Left ventricle myocardium inferior (tissue), 1 donor: ENCODE results near the gene NR2C2. TPM values are rescaled to one million over a fixed set of nuclear protein-coding genes. Genes with fewer than 3 reads are reported as not detected.

Source experiments
- DNase-seq: peaks from one replicate; pipeline ENCODE4 v3.0.0-alpha.2; 2020
- H3K27ac ChIP-seq: fragments of 200-600 bp; replicated peaks from 2 replicates; pipeline ENCODE4 v1.8.0; 2021
- H3K27me3 ChIP-seq: fragments of 200-600 bp; 2 replicates; pipeline ENCODE4 v1.8.0; 2021; ENCODE audit warnings: low read depth
- H3K36me3 ChIP-seq: fragments of 200-600 bp; 2 replicates; pipeline ENCODE4 v1.8.0; 2021
- H3K4me1 ChIP-seq: fragments of 200-600 bp; 2 replicates; pipeline ENCODE4 v1.8.0; 2021
- H3K4me3 ChIP-seq: fragments of 200-600 bp; 2 replicates; pipeline ENCODE4 v1.8.0; 2021; ENCODE audit warnings: mild to moderate bottlenecking, moderate library complexity
- H3K9me3 ChIP-seq: fragments of 200-600 bp; replicated peaks from 2 replicates; pipeline ENCODE4 v1.8.0; 2021
- intact Hi-C: fragments of 100-400 bp; cut with micrococcal nuclease; formaldehyde crosslinking; loops from one replicate; pipeline ENCODE4 v1.11.0; 2022
- total RNA-seq: library from RNA; stranded (reverse); fragmentation: NEBNext Ultra II Directional; extraction: Animal tissue kit (Norgen Biotek cat#: 25700); gene quantifications from one replicate; pipeline ENCODE4 v1.2.1, GENCODE V29; 2021
- TF ChIP-seq, protein P1 (sequence below): fragments of 200-600 bp; IDR thresholded peaks from 2 replicates; pipeline ENCODE4 v1.8.0; 2021; ENCODE audit warnings: antibody characterized with exemption, mild to moderate bottlenecking, borderline replicate concordance
- donor health status: DM: no; HTN: yes; CAD: no; lungs with severe emphysema.

NR2C2 gene
- total RNA-seq, 1 donor from 2014 or later, result 27.4 TPM

DNA sequence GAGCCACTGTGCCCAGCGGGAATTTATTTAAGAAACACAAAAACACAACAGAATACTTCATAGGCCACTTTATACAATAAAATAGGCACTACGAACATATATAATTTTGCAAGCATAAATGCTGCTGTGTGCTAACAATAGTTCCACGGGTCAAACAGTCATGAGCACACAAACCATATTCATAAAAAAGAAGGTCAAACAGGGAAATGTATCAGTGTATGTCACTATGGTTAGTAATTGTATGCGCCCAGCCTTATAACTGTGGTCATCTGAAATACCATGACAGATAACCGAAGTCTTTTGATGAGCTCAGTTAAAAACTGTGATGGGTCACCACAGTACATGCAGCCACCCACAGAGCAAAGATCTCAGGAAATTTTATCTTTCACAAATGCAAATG is 38.1 kb upstream of the NR2C2 start:
- Histone ChIP-seq H3K9me3 (peaks cover 11% of the 10 kb centered on the region), H3K27ac (no peak overlapping the region), H3K27me3 (no peaks in the 10 kb centered on the region), H3K4me1 (peaks cover 25% of the 10 kb centered on the region), H3K36me3 (peaks cover 20% of the 10 kb centered on the region), H3K4me3 (no peak overlapping the region)
- DNase-seq, result no peak
- intact Hi-C loops, result no loop called here
- TF ChIP-seq, protein P1, sequence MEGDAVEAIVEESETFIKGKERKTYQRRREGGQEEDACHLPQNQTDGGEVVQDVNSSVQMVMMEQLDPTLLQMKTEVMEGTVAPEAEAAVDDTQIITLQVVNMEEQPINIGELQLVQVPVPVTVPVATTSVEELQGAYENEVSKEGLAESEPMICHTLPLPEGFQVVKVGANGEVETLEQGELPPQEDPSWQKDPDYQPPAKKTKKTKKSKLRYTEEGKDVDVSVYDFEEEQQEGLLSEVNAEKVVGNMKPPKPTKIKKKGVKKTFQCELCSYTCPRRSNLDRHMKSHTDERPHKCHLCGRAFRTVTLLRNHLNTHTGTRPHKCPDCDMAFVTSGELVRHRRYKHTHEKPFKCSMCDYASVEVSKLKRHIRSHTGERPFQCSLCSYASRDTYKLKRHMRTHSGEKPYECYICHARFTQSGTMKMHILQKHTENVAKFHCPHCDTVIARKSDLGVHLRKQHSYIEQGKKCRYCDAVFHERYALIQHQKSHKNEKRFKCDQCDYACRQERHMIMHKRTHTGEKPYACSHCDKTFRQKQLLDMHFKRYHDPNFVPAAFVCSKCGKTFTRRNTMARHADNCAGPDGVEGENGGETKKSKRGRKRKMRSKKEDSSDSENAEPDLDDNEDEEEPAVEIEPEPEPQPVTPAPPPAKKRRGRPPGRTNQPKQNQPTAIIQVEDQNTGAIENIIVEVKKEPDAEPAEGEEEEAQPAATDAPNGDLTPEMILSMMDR, result no peak

DNA sequence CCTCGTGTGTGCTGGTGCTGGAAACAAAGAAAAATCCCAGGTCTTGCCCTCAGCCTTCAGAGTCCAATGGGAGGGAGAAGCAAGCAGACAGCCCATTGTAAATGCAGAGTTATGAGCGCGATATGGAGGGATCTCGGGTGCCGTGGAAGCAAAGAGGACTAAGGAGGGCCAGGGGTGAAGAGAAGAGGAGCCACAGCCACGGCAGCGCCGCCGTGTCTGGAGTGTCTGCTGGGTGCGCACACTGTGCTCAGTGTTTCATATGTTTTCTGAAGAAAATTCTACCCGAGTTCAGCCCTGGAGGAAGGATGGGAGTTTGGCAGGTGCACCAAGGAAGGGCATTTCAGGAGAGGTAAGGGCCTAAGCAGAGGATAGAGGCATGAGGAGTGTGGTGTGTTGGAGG is 35.7 kb upstream of the NR2C2 start:
- Histone ChIP-seq H3K27ac (no peak overlapping the region), H3K27me3 (no peaks in the 10 kb centered on the region), H3K36me3 (peaks cover 11% of the 10 kb centered on the region), H3K4me1 (peaks cover 29% of the 10 kb centered on the region), H3K9me3 (no peaks in the 10 kb centered on the region), H3K4me3 (no peak overlapping the region)
- TF ChIP-seq, protein P1, result no peak
- DNase-seq, result no peak
- intact Hi-C loops, result loop anchor here (5.0 kb wide), 1 partner anchor 234 kb away; the partner anchor contains the start of gene C3orf20

DNA sequence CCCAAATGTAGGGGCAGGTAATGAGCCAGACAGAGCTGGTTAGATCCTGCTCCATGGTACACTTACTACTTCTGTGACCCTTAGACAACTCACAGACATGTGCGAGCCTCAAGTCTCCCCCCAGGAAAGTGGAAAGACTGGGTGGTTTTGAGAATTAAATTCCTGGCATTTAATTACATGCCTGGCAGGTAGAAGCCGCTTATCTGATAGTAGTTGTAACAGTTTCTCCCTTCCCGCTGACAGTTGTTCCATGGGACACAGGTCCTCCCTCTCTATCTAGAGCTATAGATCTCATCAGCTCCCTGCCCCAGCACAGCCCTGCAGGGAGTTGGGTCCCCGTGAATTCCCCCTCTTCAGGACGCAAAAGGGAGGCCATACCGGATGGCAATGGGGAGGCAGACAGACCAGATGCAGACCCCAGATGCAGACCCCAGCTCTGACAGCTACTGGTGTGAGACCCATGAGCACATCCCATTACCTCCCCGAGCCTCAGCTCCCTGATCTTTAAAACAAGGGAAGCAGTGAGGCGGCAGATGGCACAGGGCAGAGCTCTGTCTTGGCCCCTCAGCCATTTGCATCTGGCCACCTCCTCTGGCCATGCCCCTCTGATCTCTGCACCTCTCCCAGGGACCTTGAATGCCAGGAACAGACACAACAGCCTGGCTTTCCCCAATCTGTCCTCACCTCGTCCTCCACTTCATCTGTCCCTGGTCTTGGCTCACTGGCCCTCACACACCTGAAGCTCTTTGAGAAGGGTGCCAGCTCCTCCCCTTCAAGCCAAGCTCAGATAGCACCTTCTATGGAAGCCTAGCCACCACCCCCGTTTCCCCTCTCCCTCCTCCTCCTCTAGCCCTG is 34.1 kb upstream of the NR2C2 start:
- Histone ChIP-seq H3K36me3 (peaks cover 14% of the 10 kb centered on the region), H3K27me3 (no peaks in the 10 kb centered on the region), H3K4me3 (no peak overlapping the region), H3K4me1 (peaks cover 12% of the 10 kb centered on the region), H3K27ac (no peak overlapping the region), H3K9me3 (no peaks in the 10 kb centered on the region)
- TF ChIP-seq, protein P1, result no peak
- no peak for DNase-seq
- intact Hi-C loops, result loop anchor here (5.0 kb wide), 1 partner anchor 236 kb away; the partner anchor contains the start of gene C3orf20

DNA sequence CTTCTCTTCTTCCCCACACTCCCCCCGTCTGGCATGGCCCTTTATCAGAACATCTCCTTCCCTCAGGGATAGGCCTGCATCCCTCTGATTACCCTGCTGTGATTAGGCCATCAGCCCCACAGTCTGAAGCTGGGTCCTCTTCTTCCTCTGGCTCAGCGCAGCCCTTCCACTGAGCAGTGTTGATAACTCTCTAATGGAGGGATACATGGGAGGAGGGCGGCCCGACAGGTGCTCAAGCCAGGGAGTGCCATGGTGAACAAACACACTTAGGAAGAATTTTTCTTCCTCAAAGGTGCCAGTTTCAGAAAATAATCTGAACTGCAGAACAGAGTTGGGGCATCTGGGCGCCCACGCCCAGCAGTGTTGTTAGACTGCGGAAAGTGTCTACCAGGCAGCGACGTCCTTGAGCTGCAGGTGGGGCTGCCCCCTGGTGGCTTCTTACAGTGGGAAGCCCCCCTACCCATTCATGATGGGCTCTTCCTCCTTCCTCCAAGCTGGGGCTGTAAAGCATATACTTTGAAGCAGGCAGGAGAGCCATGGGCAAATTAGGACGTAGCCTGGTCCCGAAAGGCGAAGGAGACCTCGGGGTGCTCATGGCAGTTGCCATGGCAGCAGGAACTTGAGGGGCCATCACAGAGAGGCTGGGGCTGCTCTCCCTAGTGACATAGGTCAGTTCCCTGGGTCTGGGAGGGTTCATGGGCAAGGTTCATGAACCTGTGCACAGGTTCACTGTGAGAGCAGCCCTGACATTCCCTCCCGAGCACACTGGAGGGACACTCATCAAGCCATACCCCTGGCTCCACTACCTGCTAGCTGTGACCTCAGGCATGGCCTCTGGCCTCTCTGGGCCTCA is 33.2 kb upstream of the NR2C2 start:
- DNase-seq, result no peak
- no peaks in the 10 kb centered on the region for H3K27me3 ChIP-seq
- no peaks in the 10 kb centered on the region for H3K9me3 ChIP-seq
- peaks cover 16% of the 10 kb centered on the region for H3K36me3 ChIP-seq
- no peak overlapping the region for H3K4me3 ChIP-seq
- TF ChIP-seq, protein P1, result no peak
- peaks cover 9% of the 10 kb centered on the region for H3K4me1 ChIP-seq
- intact Hi-C loops, result loop anchor here (5.0 kb wide), 1 partner anchor 237 kb away; the partner anchor contains the start of gene C3orf20
- no peak overlapping the region for H3K27ac ChIP-seq

DNA sequence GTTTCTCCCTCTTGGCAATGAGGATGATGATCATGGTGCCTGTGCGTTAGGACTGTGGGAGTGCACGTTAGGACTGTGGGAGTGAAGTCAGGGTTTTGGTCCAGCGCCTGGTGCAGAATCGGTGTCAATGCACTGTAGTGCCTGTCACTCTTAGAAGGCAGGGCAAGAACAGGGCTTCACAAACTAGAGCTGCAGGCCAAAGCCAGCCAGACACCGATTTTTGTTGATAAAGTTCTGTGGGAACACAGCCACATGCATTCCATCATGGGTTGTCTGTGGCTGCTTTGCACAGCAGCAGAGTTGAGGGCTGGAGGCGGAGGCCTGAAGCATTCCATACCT is 32.6 kb upstream of the NR2C2 start:
- peaks cover 20% of the 10 kb centered on the region for H3K36me3 ChIP-seq
- DNase-seq, result no peak

More for the DNA sequence above, 32.6 kb upstream of the NR2C2 start:
- Histone ChIP-seq H3K4me3 (no peak overlapping the region), H3K4me1 (peaks cover 9% of the 10 kb centered on the region), H3K9me3 (no peaks in the 10 kb centered on the region), H3K27me3 (peaks cover under 1% of the 10 kb centered on the region), H3K27ac (no peak overlapping the region)
- TF ChIP-seq, protein P1, result no peak
- intact Hi-C loops, result loop anchor here (5.0 kb wide), 1 partner anchor 237 kb away; the partner anchor contains the start of gene C3orf20
